HepG2 (cell line): ENCODE measurements around the gene TBC1D10A. TPM values are rescaled to one million over a fixed set of nuclear protein-coding genes. Genes with fewer than 3 reads are reported as not detected.

ENCODE experiments used
- ARID3A ChIP-seq: IDR thresholded peaks from 2 replicates; pipeline ENCODE4 v1.6.1; 2012; ENCODE audit warnings: low read depth, low read length, improper control_type of control experiment
- ATAD3A ChIP-seq: sonication (generic); formaldehyde crosslinking; IDR thresholded peaks from 2 replicates; pipeline ENCODE4 v1.4.0; 2020; ENCODE audit warnings: missing genetic modification reagents
- CC2D1A ChIP-seq: sonication (generic); formaldehyde crosslinking; IDR thresholded peaks from 2 replicates; pipeline ENCODE4 v1.8.1; 2023; ENCODE audit warnings: mild to moderate bottlenecking, missing genetic modification reagents
- EED ChIP-seq: sonication (generic); formaldehyde crosslinking; IDR thresholded peaks from 2 replicates; pipeline ENCODE4 v1.5.0; 2020; ENCODE audit warnings: mild to moderate bottlenecking, missing genetic modification reagents
- FOXK1 ChIP-seq: sonication (generic); formaldehyde crosslinking; IDR thresholded peaks from 2 replicates; pipeline ENCODE4 v1.4.0; 2020; ENCODE audit warnings: low read depth, missing genetic modification reagents, borderline replicate concordance
- HNRNPUL1 ChIP-seq: fragments of 200-400 bp; formaldehyde crosslinking; IDR thresholded peaks from 2 replicates; pipeline ENCODE4 v1.6.1; 2017; ENCODE audit warnings: low read depth, mild to moderate bottlenecking, low read length, moderate library complexity
- IRX3 ChIP-seq: sonication (generic); formaldehyde crosslinking; IDR thresholded peaks from 2 replicates; pipeline ENCODE4 v1.8.1; 2023; ENCODE audit warnings: mild to moderate bottlenecking, low read depth, missing genetic modification reagents, borderline replicate concordance
- PLRG1 ChIP-seq: fragments of 450-650 bp; conservative IDR thresholded peaks from 2 replicates; pipeline ENCODE4 v1.6.1; 2016
- POLR2AphosphoS5 ChIP-seq: IDR thresholded peaks from 2 replicates; pipeline ENCODE4 v1.6.1; 2012; ENCODE audit warnings: low read depth, low read length
- PRMT3 ChIP-seq: sonication (generic); formaldehyde crosslinking; IDR thresholded peaks from 2 replicates; pipeline ENCODE4 v1.8.1; 2022; ENCODE audit warnings: low read depth, mild to moderate bottlenecking, moderate library complexity, missing genetic modification reagents, borderline replicate concordance
- SOX13 ChIP-seq, 3 experiments: fragments of 450-650 bp in 1 of 3; sonication (generic) in 1 of 3; formaldehyde crosslinking in 1 of 3; IDR thresholded peaks in 2 of 3; conservative IDR thresholded peaks in 1 of 3; 2 replicates each; pipeline versions ENCODE4 v1.5.0 to v1.6.1; 2016 to 2020; ENCODE audit warnings: antibody characterized with exemption in 1 of 3, mild to moderate bottlenecking in 1 of 3, missing compliant biosample characterization in 1 of 3, missing genetic modification reagents in 1 of 3, moderate library complexity in 1 of 3
- SP5 ChIP-seq: IDR thresholded peaks from 2 replicates; pipeline ENCODE4 v1.6.1; 2016; ENCODE audit warnings: low read depth, borderline replicate concordance
- ZMAT3 ChIP-seq: sonication (generic); formaldehyde crosslinking; conservative IDR thresholded peaks from 2 replicates; pipeline ENCODE4 v1.7.0; 2021; ENCODE audit warnings: missing genetic modification reagents
- ZMAT5 ChIP-seq: sonication (generic); formaldehyde crosslinking; IDR thresholded peaks from 2 replicates; pipeline ENCODE4 v1.5.0; 2020; ENCODE audit warnings: mild to moderate bottlenecking, low read depth, missing genetic modification reagents, borderline replicate concordance
- ZNF362 ChIP-seq: sonication (generic); formaldehyde crosslinking; IDR thresholded peaks from 2 replicates; pipeline ENCODE4 v1.4.0; 2020; ENCODE audit warnings: missing genetic modification reagents, mild to moderate bottlenecking, borderline replicate concordance
- ZNF614 ChIP-seq: IDR thresholded peaks from 2 replicates; pipeline ENCODE4 v1.6.1; 2018; ENCODE audit warnings: missing biosample characterization, missing genetic modification reagents, inconsistent platforms, borderline replicate concordance
- ZNF619 ChIP-seq: sonication (generic); formaldehyde crosslinking; IDR thresholded peaks from 2 replicates; pipeline ENCODE4 v1.4.0; 2020; ENCODE audit warnings: mild to moderate bottlenecking, missing genetic modification reagents
- polyA plus RNA-seq, 8 experiments: library from polyadenylated mRNA; depleted of rRNA in 3 of 8; stranded (reverse) in 7 of 8; unstranded in 1 of 8; fragments of >200 nt; fragmentation: Illumina TruSeq in 4 of 8; extraction: Trizol in 4 of 8; gene quantifications; 2 replicates each; pipeline versions ENCODE4 v1.2.1 to v1.2.3, GENCODE V29; 2011 to 2016; ENCODE audit warnings: low read depth in 4 of 8, missing spikeins in 1 of 8, mixed read lengths in 1 of 8; ENCODE audit not compliant: insufficient read depth in 1 of 8
- total RNA-seq, 5 experiments: library from RNA; depleted of rRNA; stranded (reverse); fragments of >200 nt; fragmentation: Illumina TruSeq; extraction: Trizol; gene quantifications; 2 replicates each; pipeline ENCODE4 v1.2.3, GENCODE V29; 2016; ENCODE audit warnings: low read depth in 1 of 5
- TF ChIP-seq, protein P1 (sequence below): IDR thresholded peaks from 2 replicates; pipeline ENCODE4 v1.6.1; 2016; ENCODE audit warnings: low read depth, control low read depth
- TF ChIP-seq, protein P2 (sequence below): sonication (generic); formaldehyde crosslinking; IDR thresholded peaks from 2 replicates; pipeline ENCODE4 v1.4.0; 2020; ENCODE audit warnings: missing genetic modification reagents

Gene TBC1D10A
- total and polyA plus RNA-seq, 2 of the 13 experiments (the other 11 are each of a cell fraction or from before 2014, with no cell fraction given) = 4.2 to 4.9 TPM

GRCh38 chr22:30245181-30245984 is 81.4 kb downstream of the TBC1D10A start (continued):
- TF ChIP-seq, protein P1, sequence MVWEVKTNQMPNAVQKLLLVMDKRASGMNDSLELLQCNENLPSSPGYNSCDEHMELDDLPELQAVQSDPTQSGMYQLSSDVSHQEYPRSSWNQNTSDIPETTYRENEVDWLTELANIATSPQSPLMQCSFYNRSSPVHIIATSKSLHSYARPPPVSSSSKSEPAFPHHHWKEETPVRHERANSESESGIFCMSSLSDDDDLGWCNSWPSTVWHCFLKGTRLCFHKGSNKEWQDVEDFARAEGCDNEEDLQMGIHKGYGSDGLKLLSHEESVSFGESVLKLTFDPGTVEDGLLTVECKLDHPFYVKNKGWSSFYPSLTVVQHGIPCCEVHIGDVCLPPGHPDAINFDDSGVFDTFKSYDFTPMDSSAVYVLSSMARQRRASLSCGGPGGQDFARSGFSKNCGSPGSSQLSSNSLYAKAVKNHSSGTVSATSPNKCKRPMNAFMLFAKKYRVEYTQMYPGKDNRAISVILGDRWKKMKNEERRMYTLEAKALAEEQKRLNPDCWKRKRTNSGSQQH (CRISPR knock-in tag) = no peak
- TF ChIP-seq ZMAT5 (CRISPR knock-in tag) (no peak), IRX3 (CRISPR knock-in tag) (no peak), EED (CRISPR knock-in tag) (no peak), ZNF614 (CRISPR knock-in tag) (no peak), ARID3A (no peak), HNRNPUL1 (no peak), PLRG1 (no peak), SOX13 (IDR thresholded peaks at IDR 0.05) (no peak), SOX13 (CRISPR knock-in tag; conservative IDR thresholded peaks at IDR 0.05 in 1 of 2, IDR thresholded peaks at IDR 0.05 in 1 of 2) (no peak), ZNF619 (CRISPR knock-in tag) (no peak), ZNF362 (CRISPR knock-in tag) (no peak), SP5 (CRISPR knock-in tag) (peak; percentile 72), ZMAT3 (no peak), CC2D1A (CRISPR knock-in tag) (no peak), PRMT3 (CRISPR knock-in tag) (0 out of 2 replicates have a peak, but pooled peaks have one; percentile 57), FOXK1 (no peak), POLR2AphosphoS5 (0 out of 2 replicates have a peak, but pooled peaks have one; percentile 23), ATAD3A (CRISPR knock-in tag) (no peak)
- TF ChIP-seq, protein P2, sequence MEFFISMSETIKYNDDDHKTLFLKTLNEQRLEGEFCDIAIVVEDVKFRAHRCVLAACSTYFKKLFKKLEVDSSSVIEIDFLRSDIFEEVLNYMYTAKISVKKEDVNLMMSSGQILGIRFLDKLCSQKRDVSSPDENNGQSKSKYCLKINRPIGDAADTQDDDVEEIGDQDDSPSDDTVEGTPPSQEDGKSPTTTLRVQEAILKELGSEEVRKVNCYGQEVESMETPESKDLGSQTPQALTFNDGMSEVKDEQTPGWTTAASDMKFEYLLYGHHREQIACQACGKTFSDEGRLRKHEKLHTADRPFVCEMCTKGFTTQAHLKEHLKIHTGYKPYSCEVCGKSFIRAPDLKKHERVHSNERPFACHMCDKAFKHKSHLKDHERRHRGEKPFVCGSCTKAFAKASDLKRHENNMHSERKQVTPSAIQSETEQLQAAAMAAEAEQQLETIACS (CRISPR knock-in tag) = no peak
